ENCODE results near the gene CCDC69. TPM values are rescaled to one million over a fixed set of nuclear protein-coding genes. Genes with fewer than 3 reads are reported as not detected.

CCDC69 gene
- total RNA-seq, 2 experiments from 2014 or later = 119 to 123 TPM

DNA sequence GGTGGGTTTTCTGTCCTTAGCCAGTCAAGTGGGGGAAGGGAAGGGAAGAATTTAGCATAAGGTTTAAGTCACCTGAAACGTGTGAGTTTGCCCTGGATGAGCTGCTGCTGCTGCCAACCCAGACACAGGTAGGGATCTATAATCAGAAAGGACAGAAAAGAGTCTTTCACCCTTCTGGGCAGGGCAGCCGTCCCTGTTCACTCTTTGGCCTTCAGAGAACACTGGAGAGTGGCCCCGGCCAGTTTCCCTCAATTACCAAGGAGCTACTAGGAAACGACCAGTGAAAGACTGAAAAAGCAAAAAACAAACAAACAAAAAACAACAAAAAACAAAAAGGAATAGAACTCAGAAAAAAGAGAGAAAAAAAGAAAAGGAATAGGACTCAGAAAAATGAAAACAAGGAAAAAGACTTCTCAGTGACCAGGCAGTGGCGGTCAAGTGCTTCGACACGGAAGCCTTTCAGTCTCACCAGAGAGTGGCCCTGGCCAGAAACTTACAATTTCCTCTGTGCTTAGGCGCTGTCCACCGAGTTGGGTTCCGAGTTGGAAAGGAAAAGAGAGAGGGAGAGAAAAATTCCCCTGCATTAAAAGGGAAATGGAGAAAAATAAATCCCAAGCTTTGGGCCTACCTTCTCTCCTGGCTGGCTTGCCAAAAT lies 26.6 kb upstream of the CCDC69 start:
- peaks cover 5% of the 10 kb centered on the region; the same call in 1 of the 2 replicates for H4K20me1 ChIP-seq (ENCODE audit: insufficient read depth, low read length)
- H3K79me2 ChIP-seq (ENCODE audit: insufficient read depth, low read depth, low read length) = peaks cover 25% of the 10 kb centered on the region
- peak overlapping the region; percentile 13 for H3K4me3 ChIP-seq (ENCODE audit: low read depth, low read length, poor library complexity, severe bottlenecking)
- BruUV-seq (replicated peaks) = no TSS peak
- no peak for DNase-seq (ENCODE audit: low spot score)
- TF ChIP-seq EZH2phosphoT487 (IDR thresholded peaks at IDR 0.05; ENCODE audit: borderline replicate concordance, low read depth, low read length) (no peak), CTCF (conservative IDR thresholded peaks at IDR 0.05; ENCODE audit: low read length) (no peak)
- H3K9me2 ChIP-seq (ENCODE audit: insufficient read depth, low read length) = no peaks in the 10 kb centered on the region
- H3K36me3 ChIP-seq (ENCODE audit: insufficient read depth, low read length) = peaks cover 4% of the 10 kb centered on the region; the same call in 1 of the 2 replicates
- intact Hi-C loops (cut with micrococcal nuclease; ENCODE audit: unreplicated experiment) = loop anchor here (5.0 to 10.0 kb wide), 4 partner anchors 38 to 766 kb away; partner anchors contain the start of gene G3BP1
- POLR2A ChIA-PET = interaction anchor here (0.6 to 4.8 kb wide), 5 partner anchors 9 to 110 kb away, joined by 3 to 49 read pairs (median 4); no protein-coding TSS in a partner anchor
- peak overlapping the region; percentile 71 for H3K27ac ChIP-seq (ENCODE audit: low read depth, low read length, poor library complexity, severe bottlenecking)
- no peaks in the 10 kb centered on the region for H3K9me3 ChIP-seq (ENCODE audit: low read length)
- H3K4me1 ChIP-seq (ENCODE audit: insufficient read depth, low read length, poor library complexity, severe bottlenecking) = peaks cover 38% of the 10 kb centered on the region
- CTCF ChIA-PET (ENCODE audit: unreplicated experiment) = no interaction called here
- H3K4me2 ChIP-seq (ENCODE audit: low read length) = peak overlapping the region; percentile 68
- H2AFZ ChIP-seq (ENCODE audit: low read length) = peak overlapping the region; percentile 69

DNA sequence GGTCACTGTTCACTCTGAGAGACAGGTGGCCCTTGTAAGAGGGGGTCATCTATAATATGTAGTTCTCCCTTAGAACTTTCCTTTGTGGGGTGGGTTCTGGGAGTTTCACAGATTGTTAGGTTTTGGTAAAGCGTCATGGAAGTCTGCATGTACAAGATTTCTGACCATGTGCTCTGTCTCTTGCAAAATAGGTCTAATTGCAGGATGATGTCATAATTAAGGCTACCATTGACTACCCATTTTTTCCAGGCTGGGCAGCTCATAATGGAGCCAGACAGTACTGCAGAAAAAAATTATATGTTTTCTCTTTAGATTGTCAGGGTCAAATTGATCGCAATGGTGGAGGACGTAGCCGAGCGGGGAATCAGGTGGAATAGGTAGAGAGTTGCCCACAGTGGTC lies 25.4 kb upstream of the CCDC69 start:
- Histone ChIP-seq H3K4me1 (ENCODE audit: insufficient read depth, low read length, poor library complexity, severe bottlenecking) (peaks cover 26% of the 10 kb centered on the region), H3K27ac (ENCODE audit: low read depth, low read length, poor library complexity, severe bottlenecking) (no peak overlapping the region), H3K36me3 (ENCODE audit: insufficient read depth, low read length) (no peaks in the 10 kb centered on the region; the same call in 1 of the 2 replicates), H4K20me1 (ENCODE audit: insufficient read depth, low read length) (peaks cover 5% of the 10 kb centered on the region; the same call in 1 of the 2 replicates), H3K79me2 (ENCODE audit: insufficient read depth, low read depth, low read length) (peaks cover 13% of the 10 kb centered on the region), H3K9me3 (ENCODE audit: low read length) (no peaks in the 10 kb centered on the region), H2AFZ (ENCODE audit: low read length) (no peak overlapping the region), H3K9me2 (ENCODE audit: insufficient read depth, low read length) (no peaks in the 10 kb centered on the region), H3K4me2 (ENCODE audit: low read length) (no peak overlapping the region), H3K4me3 (ENCODE audit: low read depth, low read length, poor library complexity, severe bottlenecking) (no peak overlapping the region)
- BruUV-seq (replicated peaks) = no TSS peak
- ChIA-PET POLR2A (interaction anchor here (0.5 to 0.7 kb wide), 2 partner anchors 16 to 1256 kb away, joined by 3 read pairs; no protein-coding TSS in a partner anchor), CTCF (ENCODE audit: unreplicated experiment) (no interaction called here)
- no peak for TF ChIP-seq EZH2phosphoT487 (IDR thresholded peaks at IDR 0.05; ENCODE audit: borderline replicate concordance, low read depth, low read length)
- no peak for DNase-seq (ENCODE audit: low spot score)
- intact Hi-C loops (cut with micrococcal nuclease; ENCODE audit: unreplicated experiment) = no loop called here

GRCh38 chr5:151248651-151249050 lies 24.8 kb upstream of the CCDC69 start:
- Histone ChIP-seq H3K4me2 (ENCODE audit: low read length) (no peak overlapping the region), H3K9me3 (ENCODE audit: low read length) (no peaks in the 10 kb centered on the region), H3K4me3 (ENCODE audit: low read depth, low read length, poor library complexity, severe bottlenecking) (no peak overlapping the region), H3K4me1 (ENCODE audit: insufficient read depth, low read length, poor library complexity, severe bottlenecking) (peaks cover 26% of the 10 kb centered on the region), H4K20me1 (ENCODE audit: insufficient read depth, low read length) (peaks cover 5% of the 10 kb centered on the region; the same call in 1 of the 2 replicates), H2AFZ (ENCODE audit: low read length) (no peak overlapping the region), H3K79me2 (ENCODE audit: insufficient read depth, low read depth, low read length) (peaks cover 6% of the 10 kb centered on the region), H3K27ac (ENCODE audit: low read depth, low read length, poor library complexity, severe bottlenecking) (no peak overlapping the region), H3K9me2 (ENCODE audit: insufficient read depth, low read length) (no peaks in the 10 kb centered on the region), H3K36me3 (ENCODE audit: insufficient read depth, low read length) (no peaks in the 10 kb centered on the region; the same call in 1 of the 2 replicates)
- BruUV-seq (replicated peaks) = no TSS peak
- intact Hi-C loops (cut with micrococcal nuclease; ENCODE audit: unreplicated experiment) = no loop called here
- DNase-seq (ENCODE audit: low spot score) = no peak
- POLR2A ChIA-PET = interaction anchor here (0.5 to 0.7 kb wide), 2 partner anchors 9 to 1255 kb away, joined by 3 read pairs; no protein-coding TSS in a partner anchor
- CTCF ChIA-PET (ENCODE audit: unreplicated experiment) = no interaction called here
- TF ChIP-seq EZH2phosphoT487 (IDR thresholded peaks at IDR 0.05; ENCODE audit: borderline replicate concordance, low read depth, low read length) (no peak), CTCF (conservative IDR thresholded peaks at IDR 0.05; ENCODE audit: low read length) (no peak)

Data from OCI-LY7 (cell line).